GM08714 (cell line): ENCODE results near the gene BTBD2.

ENCODE experiments used
- H3K4me3 ChIP-seq: fragments of 200-500 bp; sonication (Bioruptor generic); 2 replicates; pipeline ENCODE4 v1.5.1; 2014; ENCODE audit warnings: mild to moderate bottlenecking, low read length, inconsistent platforms
- ZNF274 ChIP-seq: IDR thresholded peaks from 2 replicates; pipeline ENCODE4 v1.6.1; 2012; ENCODE audit warnings: mild to moderate bottlenecking, low read depth, low read length

Gene BTBD2

DNA sequence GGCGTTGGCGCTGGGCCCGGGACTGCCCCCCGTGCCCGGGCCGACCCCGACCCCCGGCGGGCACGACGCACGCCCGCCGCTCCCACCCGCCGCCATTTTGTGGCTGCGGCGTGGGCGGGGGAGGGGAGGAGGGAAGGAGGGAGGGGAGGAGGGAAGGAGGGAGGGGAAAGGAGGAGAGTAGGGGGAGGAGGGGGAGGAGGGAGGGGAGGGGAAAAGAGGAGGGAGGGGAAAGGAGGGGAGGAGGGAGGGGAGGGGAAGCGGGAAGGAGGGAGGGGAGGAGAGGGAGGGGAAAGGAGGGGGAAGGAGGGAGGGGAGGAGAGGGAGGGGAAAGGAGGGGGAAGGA, at the start of gene BTBD2:
BTBD2 (minus strand) TSS at position 107 of the 343 bp plus-strand sequence; CDS start at position 96, 11 bp downstream.
- peak within 1 kb of the TSS; percentile 68 for H3K4me3 ChIP-seq
- TF ChIP-seq ZNF274, result no peak

DNA sequence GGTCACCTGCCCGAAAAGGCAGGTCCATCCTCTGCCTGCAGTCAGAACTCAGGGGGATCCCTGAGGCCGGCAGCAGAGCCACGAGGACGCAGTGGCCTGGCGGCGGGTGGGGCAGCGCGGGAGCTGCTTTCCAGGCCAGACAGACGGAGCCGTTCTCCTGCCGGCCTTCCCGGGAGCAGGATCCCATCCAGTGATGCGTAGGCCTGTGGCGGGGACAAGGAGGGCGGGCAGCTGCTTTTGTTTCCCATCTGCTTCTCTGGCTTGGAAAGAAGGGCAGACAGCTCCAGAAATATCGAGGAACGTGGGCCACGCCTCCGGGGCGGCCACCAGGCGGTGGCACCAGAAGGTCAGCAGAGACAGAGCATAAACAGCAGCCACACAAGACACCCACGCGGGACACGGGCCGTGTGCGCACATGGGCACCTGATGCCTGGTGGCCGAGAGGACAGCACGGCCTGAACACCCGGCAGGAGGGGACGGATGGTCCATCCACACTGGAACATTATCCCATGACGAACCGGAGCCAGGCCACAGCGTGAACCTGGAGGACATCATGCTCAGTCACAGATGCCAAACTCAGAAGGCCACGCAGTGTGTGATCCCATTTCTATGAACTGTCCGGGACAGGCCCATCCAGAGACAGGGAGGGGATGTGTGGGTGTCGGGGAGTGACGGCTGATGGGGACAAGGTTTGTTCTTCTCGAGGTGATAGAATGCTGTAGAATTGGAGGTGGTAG, 49.4 kb upstream of the BTBD2 start:
- H3K4me3 ChIP-seq, result no peak overlapping the region
- no peak for TF ChIP-seq ZNF274

DNA sequence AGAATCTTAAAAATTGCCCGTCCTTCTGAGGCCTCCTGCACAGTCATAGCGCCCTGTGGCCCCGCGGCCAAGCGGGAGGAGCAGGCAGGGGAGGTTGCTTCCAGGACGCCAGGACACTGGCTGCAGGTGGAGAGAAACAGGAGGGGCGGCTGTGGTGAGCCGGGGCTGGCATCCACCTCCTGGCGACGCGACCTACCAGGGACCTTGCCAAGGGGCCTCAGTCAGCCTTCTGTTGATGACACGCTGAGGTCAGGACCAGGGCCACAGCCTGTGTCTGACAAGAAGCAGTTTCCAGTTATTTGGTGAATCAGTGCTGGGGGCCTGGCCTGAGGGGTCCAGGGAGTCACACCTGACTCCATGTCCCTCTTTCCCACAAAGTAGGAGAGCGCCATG, 48.9 kb upstream of the BTBD2 start:
- no peak for TF ChIP-seq ZNF274
- H3K4me3 ChIP-seq, result no peak overlapping the region

DNA sequence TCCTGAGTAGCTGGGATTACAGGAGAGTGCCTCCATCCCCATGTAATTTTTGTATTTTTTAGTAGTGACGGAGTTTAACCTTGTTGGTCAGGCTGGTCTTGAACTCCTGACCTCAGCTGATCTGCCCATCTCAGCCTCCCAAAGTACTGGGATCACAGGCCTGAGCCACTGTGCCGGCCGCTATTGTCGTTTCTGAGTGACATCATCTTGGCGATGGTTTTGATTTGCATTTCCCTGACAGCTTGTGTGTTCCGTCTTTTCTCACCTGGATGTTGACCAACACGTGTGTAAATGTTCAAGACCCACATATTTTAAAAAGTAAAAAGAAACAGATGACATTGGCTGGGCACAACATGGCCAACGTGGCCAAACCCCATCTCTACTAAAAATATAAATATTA, 48.3 kb upstream of the BTBD2 start:
- no peak for TF ChIP-seq ZNF274
- H3K4me3 ChIP-seq, result no peak overlapping the region

DNA sequence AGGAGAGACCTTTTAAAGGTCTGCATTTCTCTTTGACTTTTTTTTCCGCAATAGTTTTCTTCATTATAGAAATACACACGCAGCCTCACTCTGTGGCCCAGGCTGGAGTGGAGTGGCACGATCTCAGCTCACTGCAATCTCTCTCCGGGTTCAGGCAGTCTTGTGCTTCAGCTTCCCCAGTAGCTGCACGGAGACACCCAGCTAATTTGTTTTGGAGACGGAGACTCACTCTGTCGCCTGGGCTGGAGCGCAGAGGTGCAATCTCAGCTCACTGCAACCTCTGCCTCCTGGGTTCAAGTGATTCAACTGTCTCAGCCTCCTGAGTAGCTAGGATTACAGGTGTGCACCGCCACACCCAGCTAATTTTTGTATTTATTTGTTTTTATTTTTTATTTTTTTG, 47.3 kb upstream of the BTBD2 start:
- no peak overlapping the region for H3K4me3 ChIP-seq
- no peak for TF ChIP-seq ZNF274

DNA sequence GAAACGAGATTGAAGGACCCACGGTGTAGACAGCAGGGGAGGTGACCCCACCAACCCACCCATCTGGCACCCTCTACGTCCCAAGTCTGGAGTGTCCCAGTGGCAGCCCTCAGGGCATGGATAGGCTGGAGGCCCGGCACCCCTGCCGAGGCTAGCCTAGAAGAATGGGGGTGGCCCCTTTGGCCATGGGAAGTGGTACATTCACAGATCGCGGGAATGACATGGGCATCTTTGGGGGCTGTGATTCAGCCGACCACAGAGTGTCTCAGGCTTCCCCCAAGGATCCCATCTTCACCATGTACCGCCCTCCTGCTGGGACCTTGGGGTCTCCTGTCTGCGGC, 46.8 kb upstream of the BTBD2 start:
- TF ChIP-seq ZNF274, result no peak
- peak overlapping the region; percentile 56; the same call in 1 of the 2 replicates for H3K4me3 ChIP-seq

DNA sequence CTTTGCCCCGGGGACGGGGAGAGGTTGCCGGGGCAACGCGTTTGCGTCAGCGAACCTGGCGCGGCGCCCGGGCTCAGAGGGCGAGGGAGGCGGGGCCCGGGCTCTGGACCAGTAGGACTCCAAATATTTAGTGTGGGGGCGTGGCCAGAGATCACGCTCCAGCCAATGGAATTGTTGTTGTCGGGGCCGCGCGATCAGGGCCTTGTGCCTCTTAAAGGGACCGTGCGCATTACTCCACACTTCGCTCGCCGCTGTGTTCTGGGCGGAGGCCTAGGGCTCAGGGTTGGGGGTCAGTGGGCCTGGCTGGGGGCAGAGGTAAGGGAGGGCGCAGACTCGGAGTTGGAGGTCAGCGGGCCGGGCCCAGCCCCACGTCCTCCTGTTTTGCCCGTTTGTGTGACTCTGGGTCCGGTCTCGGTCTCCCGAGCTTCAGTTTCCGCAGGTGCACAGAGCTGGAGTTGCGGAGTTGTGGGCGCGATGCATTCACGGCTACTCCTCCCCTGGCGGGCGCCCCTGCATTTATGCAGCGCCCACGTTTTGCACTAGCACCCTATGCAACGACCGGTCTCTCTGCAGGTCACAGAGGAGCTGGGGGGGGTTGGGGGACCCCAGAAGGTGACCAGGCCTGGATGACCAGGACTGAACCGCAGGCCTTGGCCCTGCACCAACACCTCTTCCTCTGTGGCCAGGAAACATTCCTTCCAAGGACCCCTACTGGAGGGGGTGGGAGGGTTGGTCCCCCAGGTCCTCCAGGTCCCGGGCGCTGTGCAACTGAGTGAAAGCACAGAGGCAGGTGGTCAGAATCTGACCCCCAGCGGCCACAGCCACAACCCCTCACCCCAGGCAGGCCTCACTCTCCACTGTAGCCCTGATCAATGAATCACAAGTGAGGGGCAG, 46.2 kb upstream of the BTBD2 start:
- no peak for TF ChIP-seq ZNF274
- H3K4me3 ChIP-seq, result peak overlapping the region; percentile 79; the same call in 1 of the 2 replicates

DNA sequence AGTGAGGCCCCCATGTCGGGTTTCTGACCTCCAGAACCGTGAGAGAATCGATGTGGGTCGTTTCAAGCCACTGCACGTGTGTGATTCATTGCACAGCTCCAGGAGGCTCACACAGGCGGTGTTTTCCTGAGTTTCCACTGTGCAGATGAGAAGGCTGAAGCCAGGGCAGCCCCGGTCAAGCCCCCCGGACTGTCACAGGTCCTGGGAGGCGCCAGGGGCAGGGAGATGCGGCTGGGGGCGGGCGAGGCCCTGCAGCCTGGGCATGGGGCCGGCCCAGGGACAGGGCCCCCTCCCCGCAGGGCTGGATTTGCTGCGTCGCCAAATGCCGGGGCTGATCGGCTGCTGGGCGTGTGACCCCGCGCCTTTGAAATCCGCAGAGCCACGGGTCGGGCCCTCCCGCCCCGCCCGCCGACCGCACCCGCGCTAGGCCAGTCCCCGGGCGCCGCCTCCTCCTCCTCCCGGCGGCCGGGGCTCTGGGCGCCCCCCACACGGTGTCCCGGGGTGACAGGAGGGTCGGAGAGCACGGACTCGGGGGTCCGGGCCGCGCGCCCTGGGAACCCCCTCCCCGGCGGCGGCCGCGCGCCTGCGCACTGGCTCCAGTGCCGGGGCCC, 45.5 kb upstream of the BTBD2 start:
- TF ChIP-seq ZNF274, result no peak
- H3K4me3 ChIP-seq, result peak overlapping the region; percentile 79

DNA sequence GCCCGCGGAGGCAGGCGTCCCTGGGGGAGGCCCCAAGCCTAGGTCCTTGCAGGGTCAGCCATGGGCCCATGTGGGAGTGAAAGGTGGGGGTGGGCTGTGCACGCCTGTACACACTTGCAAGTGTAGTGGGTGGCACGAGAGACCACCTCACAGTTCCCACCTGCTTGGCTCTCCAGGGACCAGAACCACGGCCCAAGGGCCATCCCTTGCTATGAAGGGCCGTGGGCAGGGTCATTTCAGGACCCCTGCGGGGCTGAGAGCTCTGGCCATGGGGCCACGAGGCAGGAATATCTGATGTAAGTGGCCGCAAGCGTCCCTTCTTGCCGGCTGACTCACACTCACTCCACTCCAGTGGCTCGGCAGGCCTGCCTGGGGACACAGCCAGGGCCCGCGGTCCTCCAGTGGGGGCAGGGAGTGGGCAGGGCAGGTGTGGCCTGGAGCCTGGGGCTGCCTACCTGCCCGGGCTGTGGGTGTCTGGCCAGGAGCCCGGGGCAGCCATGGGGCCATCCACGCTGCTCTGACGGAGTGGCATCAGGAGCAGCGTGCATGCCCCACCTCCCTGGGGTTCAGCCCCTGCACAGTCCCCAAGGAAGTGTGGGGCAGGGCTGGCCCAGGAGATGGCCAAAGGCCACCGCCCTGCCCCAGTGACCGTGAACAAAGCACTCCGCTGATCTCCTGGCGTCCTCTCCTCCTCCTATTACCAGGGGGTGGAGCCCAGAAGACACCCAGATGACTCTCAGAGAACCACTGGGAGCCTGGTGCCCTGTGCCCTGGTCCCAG, 44.1 kb upstream of the BTBD2 start:
- H3K4me3 ChIP-seq, result no peak overlapping the region; the same call in 1 of the 2 replicates
- TF ChIP-seq ZNF274, result no peak

DNA sequence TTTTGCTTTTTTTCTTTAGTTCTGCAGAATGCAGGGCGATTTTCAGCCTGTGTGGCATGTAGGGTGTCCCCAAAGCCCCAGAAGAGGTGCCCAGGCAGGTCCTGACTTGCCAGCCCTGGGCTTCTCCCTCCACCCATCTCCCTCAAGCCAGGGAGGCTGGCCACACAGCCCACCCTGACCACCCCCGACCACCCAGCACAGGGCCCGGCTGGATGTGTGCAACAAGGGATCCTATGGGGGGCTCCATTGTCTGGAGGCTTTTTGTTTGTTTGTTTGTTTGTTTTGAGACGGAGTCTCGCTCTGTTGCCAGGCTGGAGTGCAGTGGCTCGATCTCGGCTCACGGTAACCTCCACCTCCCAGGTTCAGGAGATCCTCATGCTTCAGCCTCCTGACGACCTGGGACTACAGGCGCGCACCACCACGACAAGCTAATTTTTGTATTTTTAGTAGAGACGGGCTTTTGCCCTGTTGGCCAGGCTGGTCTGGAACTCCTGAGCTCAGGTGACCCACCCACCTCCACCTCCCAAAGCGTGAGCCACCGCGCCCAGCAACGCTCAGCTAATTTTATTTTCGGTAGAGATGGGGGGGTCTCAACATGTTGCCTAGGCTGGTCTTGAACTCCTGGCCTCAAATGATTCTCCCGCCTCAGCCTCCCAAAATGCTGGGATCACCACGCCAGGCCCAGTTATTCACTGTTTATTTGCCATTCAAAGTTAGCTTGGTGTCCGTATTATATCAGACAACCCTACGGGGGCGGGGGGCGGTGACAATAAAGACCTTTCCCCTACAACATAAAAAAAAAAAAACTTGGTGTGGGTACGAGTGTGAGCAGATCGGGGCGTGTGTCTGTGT, 43.3 kb upstream of the BTBD2 start:
- no peak for TF ChIP-seq ZNF274
- no peak overlapping the region for H3K4me3 ChIP-seq

DNA sequence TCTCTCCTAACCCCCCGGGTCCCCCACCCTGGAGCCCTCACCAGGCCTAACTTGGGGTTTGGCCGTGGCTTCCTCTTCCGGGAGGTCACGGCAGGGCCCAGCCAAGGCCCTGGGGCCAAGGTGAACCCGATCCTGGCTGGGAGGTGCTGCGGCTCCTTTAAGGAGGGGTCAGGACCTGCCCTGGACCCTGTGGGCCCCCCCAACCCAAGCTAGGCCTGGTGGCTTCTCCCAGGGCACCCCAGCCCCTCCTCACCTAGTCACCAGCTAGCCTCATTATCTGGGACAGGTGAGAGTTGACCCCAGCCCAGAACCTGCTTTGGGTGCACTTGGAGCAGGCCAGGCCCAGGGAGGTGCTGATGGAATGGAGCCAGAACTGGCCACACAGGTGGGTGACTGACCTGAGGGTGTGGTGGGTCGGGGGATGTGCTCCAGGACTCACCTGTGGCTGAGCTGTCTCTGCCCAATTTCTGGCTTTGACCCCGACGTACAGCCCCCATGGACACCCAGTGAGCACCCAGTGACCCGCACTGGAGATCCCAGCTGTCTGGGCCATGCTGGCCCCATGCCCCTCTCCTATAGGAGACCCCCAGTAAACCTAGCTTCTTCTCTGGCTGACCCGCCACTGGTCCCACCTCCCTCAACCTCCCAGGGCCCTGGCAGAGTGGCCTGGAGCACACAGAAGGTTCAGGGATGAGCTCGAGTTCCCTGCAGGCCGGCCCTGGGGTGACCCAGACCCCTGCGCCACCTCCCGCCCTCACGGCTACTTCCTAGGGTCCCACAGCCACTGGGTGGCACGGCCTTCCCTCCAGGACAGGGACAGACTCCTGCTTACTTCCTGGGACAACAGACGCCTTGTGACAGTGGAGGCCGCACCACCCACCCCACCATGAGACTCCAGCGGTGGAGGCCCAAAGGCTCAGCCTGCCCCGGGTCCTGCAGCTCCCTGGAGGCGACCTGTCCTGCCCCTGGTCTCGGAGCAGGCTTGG, 42.3 kb upstream of the BTBD2 start:
- no peak overlapping the region for H3K4me3 ChIP-seq
- TF ChIP-seq ZNF274, result no peak

DNA sequence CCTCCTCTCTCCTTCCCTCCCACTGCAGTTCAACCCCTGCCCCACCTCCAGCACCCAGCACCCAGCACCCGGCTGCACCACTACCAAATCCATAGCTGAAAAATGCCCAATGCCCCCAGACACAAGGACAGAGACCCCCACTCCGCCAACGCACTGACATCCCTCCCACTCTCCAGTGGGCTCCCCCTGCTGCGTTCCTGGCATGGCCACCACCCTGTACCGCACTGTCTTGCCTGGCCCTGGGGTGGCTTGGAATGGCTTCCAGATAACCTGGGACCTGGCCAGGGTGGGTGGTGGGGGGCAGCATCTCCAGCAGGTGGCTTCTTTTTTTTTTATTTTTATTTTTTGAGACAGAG, 41.3 kb upstream of the BTBD2 start:
- H3K4me3 ChIP-seq, result no peak overlapping the region
- no peak for TF ChIP-seq ZNF274
